HG03097 (cell line): ENCODE data around the gene MAP2K4.
"Not testable (repeated sequence)": the region's sequence is repeated elsewhere in the genome, so short reads cannot be mapped to it uniquely, and the experiment has no call there.

ENCODE experiments used
- ATAC-seq: cut with Tn5 transposase; IDR thresholded peaks from one replicate; pipeline ENCODE4 v1.9.1; 2021; ENCODE audit not compliant: unreplicated experiment, low FRiP score

MAP2K4 gene

GRCh38 chr17:12136243-12136642, 115.6 kb downstream of the MAP2K4 start:
- ATAC-seq: no peak

- ATAC-seq: no peak
Measured at GRCh38 chr17:12136646-12137045, 116.0 kb downstream of the MAP2K4 start.

- no peak for ATAC-seq
Measured at GRCh38 chr17:12137859-12138258, 117.2 kb downstream of the MAP2K4 start.

DNA sequence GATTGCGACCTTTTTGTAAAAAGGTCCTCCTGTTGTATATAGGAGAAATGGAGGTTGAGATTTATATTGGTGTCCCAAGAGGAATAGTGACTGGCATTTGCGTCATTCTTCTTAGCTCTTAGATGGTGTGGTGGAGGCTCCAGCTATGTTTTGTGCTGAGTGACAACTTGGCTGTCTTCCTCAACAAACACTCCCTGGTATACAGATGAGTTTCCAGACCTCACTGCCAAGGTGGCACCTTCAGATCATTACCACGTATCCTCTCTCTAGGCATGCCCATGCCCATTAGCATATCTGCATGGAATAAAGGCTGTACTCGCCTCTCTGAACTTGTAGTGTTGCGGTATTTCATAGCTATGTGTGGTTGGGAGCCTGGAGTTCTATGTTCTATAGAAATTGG, 120.0 kb downstream of the MAP2K4 start:
- ATAC-seq: no peak

DNA sequence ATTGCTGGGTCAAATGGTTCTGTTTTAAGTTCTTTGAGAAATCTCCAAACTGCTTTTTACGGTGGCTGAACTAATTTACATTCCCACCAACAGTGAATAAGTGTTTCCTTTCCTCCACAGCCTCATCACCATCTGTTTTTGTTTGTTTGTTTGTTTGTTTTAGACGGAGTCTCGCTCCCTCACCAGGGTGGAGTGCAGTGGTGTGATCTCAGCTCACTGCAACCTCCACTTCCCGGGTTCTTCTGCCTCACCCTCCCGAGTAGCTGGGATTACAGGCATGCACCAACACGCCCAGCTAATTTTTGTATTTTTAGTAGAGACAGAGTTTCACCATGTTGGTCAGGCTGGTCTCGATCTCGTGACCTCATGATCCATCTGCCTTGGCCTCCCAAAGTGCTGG, 141.5 kb downstream of the MAP2K4 start:
- not testable (repeated sequence) for ATAC-seq

DNA sequence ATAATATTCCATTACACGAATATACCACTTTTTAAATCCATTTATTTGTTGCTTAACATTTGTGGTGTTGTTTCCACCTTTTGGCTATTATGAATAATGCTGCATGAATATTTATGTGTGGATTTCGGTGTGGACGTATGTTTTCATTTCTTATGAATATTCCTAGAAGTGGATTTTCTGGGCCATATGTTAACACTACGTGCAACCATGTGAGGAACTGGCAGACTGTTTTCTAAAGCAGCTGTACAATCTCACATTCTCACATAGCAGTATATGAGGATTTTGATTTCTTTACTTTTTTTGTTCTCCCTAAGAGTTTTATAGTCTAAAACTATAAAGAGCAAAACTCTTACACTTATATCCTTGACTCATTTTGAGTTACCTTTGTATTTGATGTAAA, 143.4 kb downstream of the MAP2K4 start:
- ATAC-seq: no peak

GRCh38 chr17:12178644-12179330, 158.1 kb downstream of the MAP2K4 start:
- no peak for ATAC-seq

- no peak for ATAC-seq
Measured at GRCh38 chr17:12180644-12181261, 160.1 kb downstream of the MAP2K4 start.

- ATAC-seq: no peak
Measured at GRCh38 chr17:12187658-12188057, 167.0 kb downstream of the MAP2K4 start.

DNA sequence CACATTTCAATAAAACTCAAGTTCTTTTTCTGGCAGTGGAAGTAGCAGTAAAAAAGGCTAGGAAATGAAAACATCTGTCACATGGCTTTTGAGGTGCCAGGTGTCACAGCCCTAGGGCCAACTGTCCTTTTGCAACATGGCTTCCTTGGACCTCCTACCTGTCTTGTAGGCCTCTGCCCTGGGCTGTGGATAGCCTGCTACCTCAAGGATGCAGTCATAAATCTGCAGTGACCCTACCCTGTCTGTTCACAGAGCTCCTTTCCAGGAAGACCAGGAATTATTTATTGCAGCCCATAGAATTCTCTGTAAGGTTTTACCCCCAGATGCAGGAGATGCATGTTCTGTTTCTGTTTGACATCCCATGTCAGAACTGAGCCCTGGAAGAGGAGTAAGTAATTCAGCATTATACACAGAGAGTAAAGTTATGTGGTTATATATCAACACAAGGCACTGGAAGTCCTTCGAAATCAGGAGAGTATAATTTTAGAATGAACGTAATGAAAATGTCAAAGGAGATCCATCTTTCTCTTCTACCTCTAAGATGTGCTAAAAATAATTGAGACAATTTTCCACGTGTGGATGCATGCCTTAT, 172.6 kb downstream of the MAP2K4 start:
- no peak for ATAC-seq
